Astrocyte of the cerebellum (primary cell): ENCODE measurements around the gene KLHDC9.

ENCODE experiments used
- DNase-seq: peaks from one replicate; pipeline ENCODE4 v3.0.0-alpha.2; 2011; ENCODE audit warnings: low read depth
- H3K4me3 ChIP-seq: 2 replicates; pipeline ENCODE4 v1.5.1; 2011; ENCODE audit warnings: mild to moderate bottlenecking, low read depth, low read length, moderate library complexity
- CTCF ChIP-seq: IDR thresholded peaks from 2 replicates; pipeline ENCODE4 v1.5.1; 2012; ENCODE audit warnings: low read length, low read depth, moderate library complexity, mild to moderate bottlenecking; ENCODE audit errors: missing control alignments
- in situ Hi-C: cut with HindIII; loops from 2 replicates; pipeline ENCODE4 v1.10.0; 2017; ENCODE audit warnings: low sequenced_read_pairs

The KLHDC9 gene

GRCh38 chr1:161069731-161070270 is 28.4 kb upstream of the KLHDC9 start, which contains the start of gene ARHGAP30:
Gene ARHGAP30, minus strand, starts transcription at chr1:161069891. Its CDS starts 267 bp downstream, at chr1:161069624.
- in situ Hi-C loops: no loop called here
- no peak within 1 kb of the TSS for H3K4me3 ChIP-seq
- no peak for DNase-seq
- TF ChIP-seq CTCF: no peak

DNA sequence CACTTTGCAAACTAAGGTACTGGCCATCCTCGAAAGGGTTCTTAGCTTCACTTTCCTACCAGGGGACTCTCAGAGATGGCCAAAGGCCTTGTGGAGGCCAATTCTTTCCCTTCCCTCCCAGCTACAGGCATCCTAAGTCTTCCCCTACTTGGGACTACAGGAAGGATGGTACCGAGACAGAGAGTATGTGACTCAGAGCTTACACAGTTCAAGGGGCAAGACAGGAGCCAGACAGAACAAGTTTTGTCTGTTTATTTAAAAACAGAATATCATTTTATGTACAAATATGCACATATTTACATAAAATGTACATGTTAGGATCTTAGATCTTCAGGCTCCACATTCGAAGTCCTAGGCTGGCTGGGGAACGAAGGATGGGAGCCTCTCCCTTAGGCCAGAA is 27.4 kb upstream of the KLHDC9 start:
- no peak for DNase-seq
- no peak overlapping the region for H3K4me3 ChIP-seq
- in situ Hi-C loops: no loop called here
- no peak for TF ChIP-seq CTCF

- DNase-seq: peak; percentile 13
- H3K4me3 ChIP-seq: no peak overlapping the region
- TF ChIP-seq CTCF: peak; percentile 47
- in situ Hi-C loops: no loop called here
Observed at GRCh38 chr1:161071886-161072371, 26.2 kb upstream of the KLHDC9 start.

GRCh38 chr1:161072751-161073449 is 25.3 kb upstream of the KLHDC9 start:
- TF ChIP-seq CTCF: no peak
- in situ Hi-C loops: no loop called here
- DNase-seq: no peak
- no peak overlapping the region for H3K4me3 ChIP-seq

GRCh38 chr1:161073474-161074121 is 24.6 kb upstream of the KLHDC9 start:
- no peak overlapping the region for H3K4me3 ChIP-seq
- no peak for TF ChIP-seq CTCF
- no peak for DNase-seq
- in situ Hi-C loops: no loop called here

GRCh38 chr1:161074676-161075368 is 23.3 kb upstream of the KLHDC9 start:
- in situ Hi-C loops: no loop called here
- no peak for DNase-seq
- H3K4me3 ChIP-seq: no peak overlapping the region
- no peak for TF ChIP-seq CTCF
